ENCODE results near the gene MYO3B.

- TF ChIP-seq ZNF384 (IDR thresholded peaks at IDR 0.05), result no peak
- no peak for TF ChIP-seq FOXA1 (IDR thresholded peaks at IDR 0.05)
- no peak for TF ChIP-seq SUZ12 (IDR thresholded peaks at IDR 0.05)
- TF ChIP-seq FOXK2 (IDR thresholded peaks at IDR 0.05), result no peak
Measured at GRCh38 chr2:170587117-170587516, 409.2 kb downstream of the MYO3B start.
